HEK293T (cell line): Measurements from ENCODE around the gene NRG3.

Experiments
- CTCF ChIA-PET: fragments of 350-600 bp; formaldehyde crosslinking; extraction: SDS; loops from one replicate; lab custom pipeline; 2021; ENCODE audit warnings: antibody characterized with exemption, inconsistent platforms; lab: Yijun Ruan, JAX
- POLR2A ChIA-PET: fragments of 350-600 bp; formaldehyde crosslinking; extraction: SDS; loops from one replicate; lab custom pipeline; 2020; ENCODE audit warnings: antibody characterized with exemption, inconsistent platforms; lab: Yijun Ruan, JAX
- DNase-seq: peaks from one replicate; pipeline ENCODE4 v3.0.0; 2012; ENCODE audit warnings: mixed read lengths; ENCODE audit errors: extremely low spot score
- ARNT ChIP-seq: fragments of 450-650 bp; IDR thresholded peaks from 2 replicates; pipeline ENCODE4 v1.6.1; 2017; ENCODE audit warnings: mild to moderate bottlenecking
- BHLHE40 ChIP-seq: fragments of 450-650 bp; IDR thresholded peaks from 2 replicates; pipeline ENCODE4 v1.6.1; 2016; ENCODE audit warnings: mild to moderate bottlenecking, moderate library complexity, borderline replicate concordance
- CTBP1 ChIP-seq: fragments of 450-650 bp; IDR thresholded peaks from 2 replicates; pipeline ENCODE4 v1.6.1; 2016; ENCODE audit warnings: borderline replicate concordance
- ELF4 ChIP-seq: fragments of 450-650 bp; IDR thresholded peaks from 2 replicates; pipeline ENCODE4 v1.6.1; 2017; ENCODE audit warnings: antibody characterized with exemption
- FOXA1 ChIP-seq: fragments of 450-650 bp; IDR thresholded peaks from 2 replicates; pipeline ENCODE4 v1.6.1; 2016; ENCODE audit warnings: mild to moderate bottlenecking
- FOXK2 ChIP-seq: fragments of 450-650 bp; IDR thresholded peaks from 2 replicates; pipeline ENCODE4 v1.6.1; 2016; ENCODE audit warnings: mild to moderate bottlenecking
- FOXM1 ChIP-seq: fragments of 450-650 bp; IDR thresholded peaks from 2 replicates; pipeline ENCODE4 v1.6.1; 2017; ENCODE audit warnings: mild to moderate bottlenecking, borderline replicate concordance
- HDGF ChIP-seq: fragments of 450-650 bp; IDR thresholded peaks from 2 replicates; pipeline ENCODE4 v1.6.1; 2017; ENCODE audit warnings: antibody characterized with exemption, borderline replicate concordance
- L3MBTL2 ChIP-seq: fragments of 450-650 bp; conservative IDR thresholded peaks from 2 replicates; pipeline ENCODE4 v1.6.1; 2016; ENCODE audit warnings: mild to moderate bottlenecking
- LEF1 ChIP-seq: fragments of 450-650 bp; IDR thresholded peaks from 2 replicates; pipeline ENCODE4 v1.6.1; 2017; ENCODE audit warnings: mild to moderate bottlenecking, borderline replicate concordance
- NFRKB ChIP-seq: fragments of 450-650 bp; IDR thresholded peaks from 2 replicates; pipeline ENCODE4 v1.6.1; 2016; ENCODE audit warnings: mild to moderate bottlenecking, moderate library complexity
- SP1 ChIP-seq: fragments of 450-650 bp; IDR thresholded peaks from 2 replicates; pipeline ENCODE4 v1.6.1; 2017
- SUZ12 ChIP-seq: fragments of 450-650 bp; IDR thresholded peaks from 2 replicates; pipeline ENCODE4 v1.6.1; 2016; ENCODE audit warnings: mild to moderate bottlenecking
- TARDBP ChIP-seq: fragments of 450-650 bp; IDR thresholded peaks from 2 replicates; pipeline ENCODE4 v1.6.1; 2016
- ZNF384 ChIP-seq: fragments of 450-650 bp; IDR thresholded peaks from 2 replicates; pipeline ENCODE4 v1.6.1; 2016
- TF ChIP-seq, protein P1 (sequence below): fragments of 450-650 bp; IDR thresholded peaks from 2 replicates; pipeline ENCODE4 v1.6.1; 2016

The NRG3 gene

DNA sequence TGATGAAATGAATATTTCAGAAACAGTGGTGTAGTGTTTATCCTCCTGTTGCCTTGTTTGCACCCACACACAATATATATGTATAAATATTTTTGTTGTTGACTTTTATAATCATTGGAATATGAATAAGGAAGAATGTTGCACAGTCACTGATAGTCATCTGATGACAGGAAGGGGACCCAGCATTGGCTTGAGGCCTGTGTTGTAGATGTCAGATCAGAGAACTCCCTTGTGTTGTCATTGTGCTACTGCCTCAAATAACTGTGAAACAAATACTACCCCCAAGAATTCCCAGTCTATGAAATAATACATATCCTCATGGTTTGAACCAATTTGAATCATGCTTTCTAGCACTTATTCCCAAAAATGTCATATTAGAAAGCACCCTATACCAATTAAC lies 84.0 kb downstream of the NRG3 start:
- ChIA-PET POLR2A (no interaction called here), CTCF (no interaction called here)
- DNase-seq, result no peak

DNA sequence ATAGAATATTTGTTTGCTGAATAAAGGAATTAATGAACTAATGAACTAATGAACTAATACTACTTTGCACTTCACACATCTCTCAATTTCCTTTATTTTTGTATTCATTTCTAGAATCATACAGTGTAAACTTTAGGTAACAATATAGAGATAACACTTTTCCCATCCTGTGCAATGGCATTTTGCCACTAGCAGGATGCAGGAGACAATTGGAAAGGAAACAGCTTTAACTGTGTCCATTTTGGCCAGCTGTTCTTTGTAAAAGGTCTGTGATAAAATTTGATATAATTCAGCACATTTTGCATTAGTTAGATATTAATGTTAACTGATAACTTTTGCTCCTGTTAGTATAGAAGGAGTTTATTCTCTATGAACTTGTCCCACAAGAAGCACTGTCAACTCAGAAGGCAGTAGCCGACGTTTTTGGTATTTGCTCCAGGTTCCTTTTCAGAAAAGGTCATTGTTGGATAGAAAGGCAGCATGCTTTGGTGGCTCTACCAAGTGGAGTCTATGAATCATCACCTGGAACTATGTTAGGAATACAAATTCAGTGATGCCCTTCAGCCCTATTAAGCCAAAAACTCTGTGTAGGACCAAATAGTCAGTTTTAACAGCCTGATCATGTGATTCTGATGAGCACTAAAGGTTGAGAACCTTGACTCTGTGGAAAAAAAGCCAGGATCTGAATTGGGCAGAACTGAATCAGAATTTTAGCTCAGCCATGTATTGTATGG lies 86.6 kb downstream of the NRG3 start:
- TF ChIP-seq BHLHE40 (no peak), FOXK2 (no peak), ELF4 (no peak)
- CTCF ChIA-PET, result no interaction called here
- DNase-seq, result no peak
- POLR2A ChIA-PET, result no interaction called here

More for the DNA sequence above, 84.0 kb downstream of the NRG3 start:
- TF ChIP-seq ARNT (no peak), L3MBTL2 (no peak), SUZ12 (no peak), FOXA1 (no peak), ZNF384 (no peak), FOXK2 (no peak)
- TF ChIP-seq, protein P1, sequence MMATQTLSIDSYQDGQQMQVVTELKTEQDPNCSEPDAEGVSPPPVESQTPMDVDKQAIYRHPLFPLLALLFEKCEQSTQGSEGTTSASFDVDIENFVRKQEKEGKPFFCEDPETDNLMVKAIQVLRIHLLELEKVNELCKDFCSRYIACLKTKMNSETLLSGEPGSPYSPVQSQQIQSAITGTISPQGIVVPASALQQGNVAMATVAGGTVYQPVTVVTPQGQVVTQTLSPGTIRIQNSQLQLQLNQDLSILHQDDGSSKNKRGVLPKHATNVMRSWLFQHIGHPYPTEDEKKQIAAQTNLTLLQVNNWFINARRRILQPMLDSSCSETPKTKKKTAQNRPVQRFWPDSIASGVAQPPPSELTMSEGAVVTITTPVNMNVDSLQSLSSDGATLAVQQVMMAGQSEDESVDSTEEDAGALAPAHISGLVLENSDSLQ, result no peak

DNA sequence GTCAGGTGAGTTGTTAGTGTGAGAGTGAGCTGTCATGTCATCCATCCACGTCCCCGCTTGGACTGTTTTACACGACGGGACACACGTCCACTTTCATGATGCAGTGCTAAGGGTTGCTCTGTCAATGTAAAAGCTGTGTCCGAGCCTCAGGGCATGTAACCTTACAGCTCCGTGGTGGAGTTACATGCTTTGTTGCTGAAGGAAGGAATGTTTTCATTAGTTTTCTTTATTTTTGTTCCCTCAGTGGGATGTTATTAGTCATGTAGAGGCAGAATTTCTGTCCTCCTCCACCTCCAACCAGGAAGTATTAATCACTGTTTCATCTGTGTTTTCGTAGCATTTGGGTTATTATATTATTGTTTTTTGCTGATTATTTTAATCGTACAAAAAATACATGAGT lies 88.6 kb downstream of the NRG3 start:
- no peak for DNase-seq
- ChIA-PET CTCF (no interaction called here), POLR2A (no interaction called here)
- TF ChIP-seq ARNT, result no peak
- no peak for TF ChIP-seq CTBP1
- no peak for TF ChIP-seq SP1
- no peak for TF ChIP-seq LEF1
- TF ChIP-seq ELF4, result no peak
- no peak for TF ChIP-seq NFRKB
- TF ChIP-seq, protein P1, result no peak
- TF ChIP-seq ZNF384, result no peak
- TF ChIP-seq BHLHE40, result no peak
- TF ChIP-seq TARDBP, result no peak
- no peak for TF ChIP-seq FOXK2
- TF ChIP-seq FOXA1, result no peak
- no peak for TF ChIP-seq SUZ12
- TF ChIP-seq HDGF, result no peak
- TF ChIP-seq L3MBTL2, result no peak
- no peak for TF ChIP-seq FOXM1

DNA sequence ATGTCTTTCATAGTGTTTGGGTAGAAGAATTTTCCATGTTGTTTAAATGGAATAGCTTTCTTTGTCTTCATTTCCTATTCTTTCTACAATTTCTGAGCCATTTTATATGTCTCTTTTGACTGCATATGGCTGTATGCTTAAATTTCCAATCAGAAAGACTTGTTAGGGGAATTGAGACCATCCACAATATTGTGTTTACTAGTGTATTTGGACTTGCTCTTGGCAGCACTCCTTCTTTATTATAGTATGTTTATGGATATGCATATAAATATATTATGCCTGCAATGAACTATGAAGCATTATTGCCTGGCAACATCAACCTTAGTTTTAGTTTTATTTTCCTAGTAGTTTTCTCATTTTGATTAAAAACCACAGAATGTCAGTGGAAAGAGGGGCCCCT lies 92.7 kb downstream of the NRG3 start:
- TF ChIP-seq, protein P1, result no peak
- TF ChIP-seq TARDBP (no peak), FOXK2 (no peak), SP1 (no peak), CTBP1 (no peak), ARNT (no peak), FOXA1 (no peak), NFRKB (no peak), ELF4 (no peak), HDGF (no peak), BHLHE40 (no peak), LEF1 (no peak), ZNF384 (no peak), L3MBTL2 (no peak), FOXM1 (no peak), SUZ12 (no peak)
- ChIA-PET CTCF (no interaction called here), POLR2A (no interaction called here)
- DNase-seq, result no peak

DNA sequence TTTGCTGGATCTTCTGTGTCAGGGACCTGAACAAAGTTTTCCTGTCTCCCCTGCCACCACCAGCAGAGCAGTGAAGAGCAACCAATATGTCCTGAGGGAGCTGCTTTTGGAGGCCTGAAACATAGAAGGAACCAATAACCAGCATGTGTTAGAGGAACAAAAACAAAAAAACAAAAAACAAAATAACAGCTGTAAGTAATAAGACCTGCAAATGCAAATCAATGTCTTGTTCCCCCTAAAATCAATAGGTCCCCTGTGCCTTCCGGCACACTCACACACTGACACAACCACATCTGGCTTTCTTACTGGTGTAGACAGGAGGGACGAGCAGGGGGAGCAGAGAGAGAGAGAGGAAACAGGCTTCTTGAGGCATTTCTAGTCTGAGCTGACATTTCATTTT lies 94.1 kb downstream of the NRG3 start:
- no peak for TF ChIP-seq NFRKB
- no peak for TF ChIP-seq HDGF
- no peak for TF ChIP-seq SP1
- no peak for TF ChIP-seq ARNT
- no peak for TF ChIP-seq ELF4
- no peak for TF ChIP-seq ZNF384
- no peak for TF ChIP-seq L3MBTL2
- TF ChIP-seq LEF1, result no peak
- TF ChIP-seq CTBP1, result no peak
- TF ChIP-seq BHLHE40, result no peak
- TF ChIP-seq FOXA1, result no peak
- no peak for TF ChIP-seq FOXM1
- TF ChIP-seq, protein P1, result no peak
- no peak for TF ChIP-seq SUZ12
- no peak for TF ChIP-seq FOXK2
- no peak for TF ChIP-seq TARDBP
- ChIA-PET POLR2A (no interaction called here), CTCF (no interaction called here)
- DNase-seq, result no peak

DNA sequence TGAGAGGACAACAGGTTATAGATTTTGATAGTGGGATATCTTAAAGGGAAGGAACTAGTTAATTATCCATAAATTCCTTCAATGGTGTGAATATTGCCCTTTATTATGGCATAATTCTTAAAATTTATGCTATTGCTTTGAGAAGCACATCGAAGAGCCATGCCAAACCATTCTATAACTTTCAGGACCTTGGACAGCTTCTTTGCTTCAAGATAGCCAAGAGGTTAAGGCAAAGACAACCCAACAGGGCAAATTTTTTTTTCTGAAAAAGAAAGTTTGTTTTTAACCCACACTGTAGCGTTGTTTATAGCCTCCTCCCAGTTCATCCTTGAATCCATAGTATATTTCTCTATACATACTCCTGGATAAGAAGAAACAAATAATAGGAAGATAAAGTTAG lies 103.2 kb downstream of the NRG3 start:
- ChIA-PET POLR2A (no interaction called here), CTCF (no interaction called here)
- DNase-seq, result no peak
- TF ChIP-seq L3MBTL2, result no peak
- no peak for TF ChIP-seq FOXA1
- no peak for TF ChIP-seq ELF4
- no peak for TF ChIP-seq BHLHE40
- no peak for TF ChIP-seq SP1
- TF ChIP-seq LEF1, result no peak
- TF ChIP-seq FOXK2, result no peak
- no peak for TF ChIP-seq TARDBP
- TF ChIP-seq ARNT, result no peak
- no peak for TF ChIP-seq FOXM1
- TF ChIP-seq, protein P1, result no peak
- TF ChIP-seq CTBP1, result no peak
- TF ChIP-seq HDGF, result no peak
- TF ChIP-seq NFRKB, result no peak
- no peak for TF ChIP-seq ZNF384
- TF ChIP-seq SUZ12, result no peak
